D721Med (cell line): ENCODE data around the gene TICAM1.
"Not testable (repeated sequence)": the region's sequence is repeated elsewhere in the genome, so short reads cannot be mapped to it uniquely, and the experiment has no call there.

Experiments
- DNase-seq: peaks from one replicate; pipeline ENCODE4 v3.0.0; 2011; ENCODE audit warnings: low spot score; ENCODE audit not compliant: insufficient read length
- FAIRE-seq: peaks from 2 replicates; lab custom pipeline; 2011; peaks lifted over from hg19 to GRCh38; lab: Jason Lieb, UNC
- TF ChIP-seq, protein P1 (sequence below): IDR thresholded peaks from 2 replicates; pipeline ENCODE4 v1.5.1; 2012; ENCODE audit warnings: mild to moderate bottlenecking, control low read depth; ENCODE audit not compliant: insufficient read depth; ENCODE audit errors: missing control alignments

The TICAM1 gene

DNA sequence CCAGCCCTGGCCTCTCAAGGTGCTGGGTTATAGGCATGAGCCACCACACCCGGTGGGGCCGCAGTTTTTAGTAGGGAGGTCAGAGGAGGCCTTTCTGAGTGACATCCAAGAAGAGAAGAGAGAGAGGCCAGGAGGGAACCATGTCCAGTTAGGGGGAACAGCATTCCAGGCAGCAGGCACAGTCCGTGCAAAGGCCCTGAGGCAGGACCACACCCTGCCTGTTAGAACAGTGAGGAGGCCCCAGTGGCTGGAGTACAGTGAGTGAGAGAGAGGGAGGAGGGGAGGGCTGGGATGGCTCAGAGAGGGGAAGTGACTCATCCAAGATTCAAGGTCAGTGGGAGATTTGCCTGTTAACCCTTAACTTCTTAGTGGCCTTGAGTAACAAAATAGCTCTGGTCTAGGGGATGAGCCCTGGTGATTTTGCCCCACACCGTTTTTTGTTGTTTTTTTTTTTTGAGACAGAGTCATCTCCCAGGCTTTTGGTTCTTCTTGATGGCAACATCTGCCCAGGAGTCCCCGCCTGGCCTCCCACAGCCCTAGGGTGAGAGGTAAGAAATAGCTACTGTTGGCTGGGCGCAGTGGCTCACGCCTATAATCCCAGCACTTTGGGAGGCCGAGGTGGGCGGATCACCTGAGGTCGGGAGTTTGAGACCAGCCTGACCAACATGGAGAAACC lies 38.7 kb upstream of the TICAM1 start:
- peak; percentile 0 for DNase-seq
- FAIRE-seq = no peak

DNA sequence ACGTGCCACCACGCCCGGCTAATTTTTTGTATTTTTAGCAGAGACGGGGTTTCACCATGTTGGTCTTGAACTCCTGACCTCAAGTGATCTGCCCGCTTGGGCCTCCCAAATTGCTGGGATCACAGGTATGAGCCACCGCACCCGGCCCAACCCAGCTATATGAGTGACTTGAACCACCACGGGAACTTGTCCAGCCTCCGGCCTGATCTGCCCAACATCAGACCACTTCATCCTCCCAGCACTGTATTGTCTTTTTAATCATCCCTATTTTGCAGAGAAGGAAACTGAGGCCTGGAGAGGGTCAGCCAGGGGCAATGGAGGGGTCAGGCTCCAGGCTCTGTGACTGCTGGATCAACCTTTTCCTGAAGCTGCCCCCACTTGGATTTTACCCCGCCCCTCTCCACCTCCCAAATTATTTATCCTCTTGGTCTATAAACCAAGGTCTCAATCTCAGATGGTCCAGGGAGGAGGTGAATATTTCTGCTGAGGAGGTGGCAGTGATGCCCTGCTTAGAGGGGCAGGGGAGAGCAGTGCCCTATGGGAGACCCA lies 36.8 kb upstream of the TICAM1 start:
- DNase-seq (peak; percentile 0), FAIRE-seq (no peak)
- TF ChIP-seq, protein P1, sequence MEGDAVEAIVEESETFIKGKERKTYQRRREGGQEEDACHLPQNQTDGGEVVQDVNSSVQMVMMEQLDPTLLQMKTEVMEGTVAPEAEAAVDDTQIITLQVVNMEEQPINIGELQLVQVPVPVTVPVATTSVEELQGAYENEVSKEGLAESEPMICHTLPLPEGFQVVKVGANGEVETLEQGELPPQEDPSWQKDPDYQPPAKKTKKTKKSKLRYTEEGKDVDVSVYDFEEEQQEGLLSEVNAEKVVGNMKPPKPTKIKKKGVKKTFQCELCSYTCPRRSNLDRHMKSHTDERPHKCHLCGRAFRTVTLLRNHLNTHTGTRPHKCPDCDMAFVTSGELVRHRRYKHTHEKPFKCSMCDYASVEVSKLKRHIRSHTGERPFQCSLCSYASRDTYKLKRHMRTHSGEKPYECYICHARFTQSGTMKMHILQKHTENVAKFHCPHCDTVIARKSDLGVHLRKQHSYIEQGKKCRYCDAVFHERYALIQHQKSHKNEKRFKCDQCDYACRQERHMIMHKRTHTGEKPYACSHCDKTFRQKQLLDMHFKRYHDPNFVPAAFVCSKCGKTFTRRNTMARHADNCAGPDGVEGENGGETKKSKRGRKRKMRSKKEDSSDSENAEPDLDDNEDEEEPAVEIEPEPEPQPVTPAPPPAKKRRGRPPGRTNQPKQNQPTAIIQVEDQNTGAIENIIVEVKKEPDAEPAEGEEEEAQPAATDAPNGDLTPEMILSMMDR = no peak

More for the DNA sequence above, 38.7 kb upstream of the TICAM1 start:
- TF ChIP-seq, protein P1 = no peak

DNA sequence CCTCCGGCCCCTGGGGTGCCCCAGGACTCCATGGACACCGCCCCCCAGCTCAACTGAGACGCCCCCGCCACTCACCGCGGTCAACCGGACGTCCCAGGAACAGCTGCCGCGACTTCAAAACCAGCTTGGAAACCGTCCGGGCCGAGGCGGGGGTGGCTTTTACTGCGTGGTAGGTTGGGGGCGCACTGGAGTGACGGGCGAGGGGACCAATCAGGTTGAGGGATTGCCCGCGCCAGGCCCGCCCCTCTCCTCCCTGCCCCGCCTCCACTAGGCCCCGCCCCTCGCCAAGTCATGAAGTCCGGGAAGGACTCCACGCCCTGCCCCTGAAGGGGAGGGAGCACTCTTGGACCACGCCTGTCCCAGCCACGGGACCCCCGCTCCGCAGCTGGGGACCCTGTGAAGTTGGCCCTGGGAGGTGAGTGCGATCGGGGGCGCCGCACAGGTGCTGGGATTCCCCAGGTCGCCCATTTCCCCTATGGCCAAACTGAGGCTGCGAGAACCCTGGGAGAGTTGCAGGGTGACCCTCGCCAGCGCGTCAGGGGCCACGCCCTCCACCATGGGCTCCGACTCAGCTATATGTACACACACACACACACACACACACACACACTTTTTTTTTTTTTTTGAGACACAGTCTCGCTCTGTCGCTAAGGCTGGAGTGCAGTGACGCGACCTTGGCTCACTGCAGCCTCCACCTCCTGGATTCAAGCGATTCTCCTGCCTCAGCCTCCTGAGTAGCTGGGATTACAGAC lies 36.2 kb upstream of the TICAM1 start, which contains the start of gene PLIN3:
Gene PLIN3 (minus strand): TSS at position 134 of the 752 bp plus-strand sequence. CDS start 6,273 bp downstream, outside the sequence.
- TF ChIP-seq, protein P1 = no peak
- no peak for FAIRE-seq
- DNase-seq = peak; percentile 100

DNA sequence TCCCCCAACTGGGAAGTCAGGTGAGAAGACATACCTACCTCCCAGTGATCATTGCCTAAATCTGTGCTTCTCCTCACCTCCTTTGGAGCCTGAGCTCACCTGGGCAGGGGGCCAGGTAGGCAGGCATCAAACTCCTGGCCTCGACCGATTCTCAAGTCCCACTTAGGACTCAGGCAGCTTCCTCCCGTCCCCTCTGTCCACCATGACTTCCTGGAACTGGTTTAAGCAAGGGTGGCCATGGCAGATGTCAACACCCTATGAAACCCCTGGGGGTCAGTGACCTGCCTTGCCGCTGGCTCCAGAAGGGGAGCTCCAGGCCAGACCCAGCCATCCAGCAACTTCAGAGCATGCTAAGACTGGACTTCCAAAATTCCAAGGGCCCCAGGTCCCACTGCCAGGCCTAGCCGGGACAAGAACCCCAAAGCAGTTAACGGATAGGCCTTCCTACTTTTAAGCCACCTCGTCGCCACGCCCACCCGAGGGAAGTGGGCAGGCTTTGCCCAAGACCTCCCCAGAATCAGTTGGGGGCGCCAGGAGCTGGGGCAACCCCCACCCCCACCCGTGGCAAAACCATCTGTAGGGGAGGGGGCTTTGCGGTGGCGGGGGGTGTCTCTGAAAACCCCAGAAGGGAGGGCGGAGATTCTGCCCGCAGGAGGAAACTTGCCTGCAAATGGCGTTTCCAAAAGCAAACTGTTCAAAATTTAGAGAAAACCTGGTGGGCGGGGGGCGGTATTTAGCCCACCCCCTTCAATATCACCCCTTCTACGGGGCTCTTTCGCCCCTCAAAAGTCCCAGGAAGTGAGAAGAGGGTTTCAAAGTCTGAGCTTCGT lies 35.3 kb upstream of the TICAM1 start:
- FAIRE-seq (no peak), DNase-seq (no peak)
- TF ChIP-seq, protein P1 = no peak

DNA sequence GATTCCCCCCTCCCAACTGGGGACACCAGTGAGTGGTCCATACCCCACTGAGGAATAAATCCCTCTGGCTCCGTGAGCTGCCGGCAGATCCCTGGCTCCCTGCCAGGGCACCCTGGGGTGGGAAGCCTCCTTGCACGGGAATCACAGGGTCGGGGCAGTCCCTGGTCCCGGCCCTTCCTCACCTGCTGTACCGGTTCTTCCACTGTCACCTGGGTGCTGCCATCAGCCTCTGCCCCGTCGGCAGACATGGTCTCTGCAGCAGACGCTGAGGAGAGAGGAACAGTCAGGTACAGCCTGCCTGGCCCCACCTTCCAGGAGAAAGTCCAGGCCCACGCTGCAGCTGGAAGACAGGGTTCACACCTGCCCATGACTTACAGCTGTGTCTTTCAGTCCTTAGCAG lies 29.6 kb upstream of the TICAM1 start:
- TF ChIP-seq, protein P1 = no peak
- no peak for DNase-seq
- no peak for FAIRE-seq

DNA sequence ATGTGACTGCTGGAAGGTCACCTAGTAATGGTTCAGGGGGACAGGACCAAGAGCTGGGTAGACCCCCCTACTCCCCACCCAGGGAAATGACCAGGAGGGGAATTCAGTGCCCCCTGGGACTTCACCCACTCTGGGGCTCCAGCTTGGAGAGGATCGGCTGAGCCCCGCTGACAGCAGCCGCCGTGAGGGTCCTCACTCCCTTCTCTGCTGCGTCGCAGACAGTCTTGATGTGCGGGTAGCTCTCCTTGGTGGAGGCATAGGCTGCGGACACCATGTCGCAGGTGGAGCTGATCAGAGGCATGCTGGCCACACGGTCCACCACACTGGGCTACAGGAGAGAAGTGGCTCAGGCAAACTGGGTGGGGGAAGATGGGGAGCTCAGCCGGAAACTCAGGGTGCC lies 28.2 kb upstream of the TICAM1 start:
- TF ChIP-seq, protein P1 = no peak
- no peak for FAIRE-seq

DNA sequence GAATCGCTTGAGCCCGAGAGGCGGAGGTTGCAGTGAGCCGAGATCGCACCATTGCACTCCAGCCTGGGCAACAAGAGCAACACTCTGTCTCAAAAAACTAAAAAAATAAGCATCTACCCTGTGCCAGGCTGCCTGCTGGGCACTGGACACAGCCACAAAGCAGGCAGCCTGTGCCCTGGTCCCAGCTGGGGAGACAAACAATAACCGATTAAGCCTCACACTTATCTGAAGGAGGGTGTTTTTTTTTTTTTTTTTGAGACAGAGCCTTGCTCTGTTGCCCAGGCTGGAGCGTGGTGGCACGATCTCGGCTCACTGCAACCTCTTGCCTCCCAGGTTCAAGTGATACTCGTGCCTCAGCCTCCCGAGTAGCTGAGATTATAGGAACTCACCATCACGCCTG lies 25.0 kb upstream of the TICAM1 start:
- not testable (repeated sequence) for FAIRE-seq, DNase-seq

More for the DNA sequence above, 28.2 kb upstream of the TICAM1 start:
- DNase-seq = no peak

DNA sequence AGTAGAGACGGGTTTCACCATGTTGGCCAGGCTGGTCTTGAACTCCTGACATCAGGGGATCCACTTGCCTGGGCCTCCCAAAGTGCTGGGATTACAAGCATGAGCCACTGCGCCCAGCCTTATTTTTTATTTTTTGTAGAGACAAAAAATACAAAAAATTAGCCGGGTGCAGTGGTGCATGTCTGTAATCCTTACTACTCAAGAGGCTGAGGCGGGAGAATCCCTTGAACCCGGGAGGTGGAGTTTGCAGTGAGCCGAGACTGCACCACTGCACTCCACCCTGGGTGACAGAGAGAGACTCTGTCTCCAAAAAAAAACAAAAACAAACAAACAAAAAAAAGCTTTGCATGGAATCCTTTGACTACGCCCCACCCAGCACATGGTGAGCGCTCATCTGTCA lies 22.0 kb upstream of the TICAM1 start:
- not testable (repeated sequence) for FAIRE-seq, DNase-seq
